HG03135 (cell line): Measurements from ENCODE around the gene STAT3.
"Not testable (repeated sequence)": the region's sequence is repeated elsewhere in the genome, so short reads cannot be mapped to it uniquely, and the experiment has no call there.

ENCODE experiments used
- ATAC-seq: cut with Tn5 transposase; IDR thresholded peaks from one replicate; pipeline ENCODE4 v1.9.1; 2021; ENCODE audit warnings: mild to moderate bottlenecking, moderate library complexity; ENCODE audit not compliant: unreplicated experiment

Gene STAT3

GRCh38 chr17:42409523-42410318, 21.5 kb upstream of the STAT3 start:
- no peak for ATAC-seq

- ATAC-seq: no peak
Observed at GRCh38 chr17:42408061-42408460, 19.8 kb upstream of the STAT3 start.

DNA sequence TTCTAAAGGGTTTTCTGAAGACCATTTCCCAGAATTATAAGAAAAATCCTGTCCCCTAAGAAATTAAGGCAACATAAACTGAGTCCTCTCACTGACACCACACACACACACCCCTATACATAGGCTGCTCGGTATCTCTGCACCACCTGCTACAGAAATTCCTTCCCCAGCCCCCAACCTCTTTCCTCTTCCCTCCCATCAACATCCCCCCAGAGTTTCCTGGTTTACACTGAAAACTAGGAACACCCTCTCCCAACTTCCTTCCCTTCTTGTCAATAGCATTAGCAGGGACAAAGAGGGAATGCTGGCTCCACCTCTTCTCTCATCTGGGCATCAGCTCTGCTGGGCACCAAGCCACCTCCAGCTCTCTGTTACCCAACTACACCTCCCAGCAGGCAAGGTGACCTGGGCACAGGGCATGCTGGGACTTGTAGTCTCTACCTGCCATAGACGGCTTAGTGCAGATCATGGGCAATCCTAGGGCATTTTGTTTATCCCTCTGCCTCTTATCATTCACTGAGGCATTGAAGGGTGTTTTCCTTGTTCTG, 19.1 kb upstream of the STAT3 start:
- no peak for ATAC-seq

- ATAC-seq: no peak
Observed at GRCh38 chr17:42406615-42407288, 18.5 kb upstream of the STAT3 start.

DNA sequence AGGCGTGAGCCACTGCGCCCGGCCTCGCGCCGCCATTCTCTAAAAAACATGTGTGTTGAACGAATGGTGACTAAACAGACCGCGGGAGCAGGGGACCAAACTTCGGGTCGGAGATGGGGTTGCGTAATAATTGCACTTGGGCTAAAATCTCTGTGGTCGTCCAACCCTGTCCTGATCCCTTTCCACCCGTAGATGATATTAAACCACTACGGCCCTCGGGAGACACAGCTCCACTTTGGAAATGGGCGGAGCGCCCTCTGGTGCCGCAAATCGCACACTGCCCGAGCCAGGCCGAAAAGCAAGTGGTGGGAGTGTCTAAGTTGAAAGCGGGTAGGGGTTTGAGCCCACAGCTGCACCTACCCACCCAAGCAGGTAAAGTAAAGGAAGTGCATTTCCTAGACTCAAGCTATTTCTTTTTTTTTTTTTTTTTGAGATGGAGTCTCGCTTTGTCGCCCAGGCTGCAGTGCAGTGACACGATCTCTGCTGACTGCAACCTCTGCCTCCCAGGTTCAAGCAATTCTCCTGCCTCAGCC, 17.8 kb upstream of the STAT3 start:
- ATAC-seq: no peak

- no peak for ATAC-seq
Observed at GRCh38 chr17:42405076-42405475, 16.8 kb upstream of the STAT3 start.

DNA sequence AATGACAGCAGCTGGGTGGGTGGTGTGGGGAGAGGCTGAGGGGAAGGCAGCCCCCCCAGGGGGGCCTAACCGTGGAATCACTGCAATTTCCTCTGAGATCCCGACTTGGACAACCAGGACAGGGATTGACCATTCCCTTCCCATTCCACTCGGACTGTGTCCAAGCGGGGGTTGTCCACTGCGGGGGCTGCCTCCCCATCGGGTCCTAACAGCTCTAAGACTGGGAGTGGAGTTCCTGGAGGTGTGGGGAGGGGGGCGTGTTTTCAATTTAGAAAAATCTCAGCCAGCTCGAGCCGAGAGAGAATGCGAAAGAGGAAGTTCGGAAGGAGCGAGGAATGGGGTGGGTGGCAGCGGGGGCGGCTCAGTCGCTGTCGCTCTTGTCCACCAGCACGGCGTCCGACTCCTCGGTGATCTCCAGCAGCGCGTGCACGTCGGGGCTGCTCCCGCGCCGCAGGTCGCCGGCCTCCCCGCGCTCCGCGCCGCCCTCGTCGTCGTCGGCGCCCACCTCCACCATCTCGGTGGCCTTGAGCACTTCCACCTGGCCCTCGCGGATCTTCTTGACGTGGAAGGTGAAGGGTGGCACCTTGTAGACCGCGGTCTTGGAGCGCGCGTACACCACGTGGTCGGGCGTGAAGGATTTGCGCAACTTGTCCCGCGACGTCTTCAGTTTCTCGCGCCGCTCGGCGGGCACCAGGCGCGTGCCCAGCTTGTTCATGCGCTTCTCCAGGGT, 16.2 kb upstream of the STAT3 start:
- ATAC-seq: no peak

GRCh38 chr17:42403150-42403549, 14.9 kb upstream of the STAT3 start:
- no peak for ATAC-seq

DNA sequence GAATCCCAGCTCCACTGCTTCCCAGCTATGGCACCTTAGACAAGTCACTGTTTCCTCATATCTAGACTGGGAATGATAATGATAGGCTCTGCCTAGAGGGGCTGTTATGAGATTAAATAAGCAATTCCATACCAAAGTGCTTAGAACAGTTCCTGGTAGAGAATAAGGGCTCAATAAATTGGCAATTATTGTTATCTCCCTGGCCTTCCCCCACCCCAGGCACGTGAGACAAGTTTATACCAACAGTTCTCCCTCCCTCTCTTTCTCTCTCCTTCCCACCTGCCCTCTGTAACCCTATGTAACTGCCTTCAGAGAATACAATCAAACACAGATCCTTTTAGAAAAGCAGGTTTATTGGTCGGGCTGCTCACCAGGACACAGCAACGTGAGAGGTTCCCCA, 13.9 kb upstream of the STAT3 start:
- ATAC-seq: no peak

DNA sequence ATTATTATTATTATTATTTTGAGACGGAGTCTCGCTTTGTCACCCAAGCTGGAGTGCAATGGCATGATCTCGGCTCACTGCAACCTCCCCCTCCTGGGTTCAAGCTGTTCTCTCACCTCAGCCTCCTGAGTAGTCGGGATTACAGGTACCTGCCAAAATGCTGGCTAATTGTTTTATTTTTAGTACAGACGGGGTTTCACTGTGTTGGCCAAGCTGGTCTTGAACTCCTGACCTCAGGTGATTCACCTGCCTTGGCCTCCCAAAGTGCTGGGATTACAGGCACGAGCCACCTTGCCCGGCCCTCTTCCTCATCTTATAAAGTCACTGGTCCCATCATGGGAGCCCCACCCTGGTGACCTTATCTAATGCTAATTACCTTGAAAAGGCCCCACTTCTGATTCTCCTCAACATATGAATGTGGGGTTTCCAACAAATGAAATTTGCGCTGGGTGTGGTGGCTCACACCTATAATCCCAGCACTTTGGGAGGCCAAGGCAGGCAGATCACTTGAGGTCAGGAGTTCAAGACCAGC, 12.7 kb upstream of the STAT3 start:
- ATAC-seq: not testable (repeated sequence)

GRCh38 chr17:42399948-42400843, 12.0 kb upstream of the STAT3 start:
- no peak for ATAC-seq

- no peak for ATAC-seq
Observed at GRCh38 chr17:42399121-42399520, 10.9 kb upstream of the STAT3 start.

DNA sequence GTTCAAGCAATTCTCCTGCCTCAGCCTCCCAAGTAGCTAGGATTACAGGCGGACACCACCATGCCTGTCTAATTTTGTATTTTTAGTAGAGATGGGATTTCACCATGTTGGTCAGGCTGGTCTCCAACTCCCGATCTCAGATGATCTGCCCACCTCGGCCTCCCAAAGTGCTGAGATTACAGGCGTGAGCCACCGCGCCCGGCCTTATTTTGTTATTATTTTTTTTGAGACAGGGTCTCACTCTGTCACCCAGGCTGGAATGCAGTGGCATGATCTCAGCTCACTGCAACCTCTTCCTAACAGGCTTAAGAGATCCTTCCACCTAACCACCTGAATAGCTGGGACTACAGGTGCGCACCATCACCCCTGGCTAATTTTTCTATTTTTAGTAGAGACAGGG, 7.4 kb upstream of the STAT3 start:
- not testable (repeated sequence) for ATAC-seq

GRCh38 chr17:42394838-42395237, 6.6 kb upstream of the STAT3 start:
- no peak for ATAC-seq

- ATAC-seq: no peak
Observed at GRCh38 chr17:42392692-42393415, 4.6 kb upstream of the STAT3 start.

- not testable (repeated sequence) for ATAC-seq
Observed at GRCh38 chr17:42391439-42391838, 3.2 kb upstream of the STAT3 start.

- no peak for ATAC-seq
Observed at GRCh38 chr17:42389899-42390298, 1.7 kb upstream of the STAT3 start.

DNA sequence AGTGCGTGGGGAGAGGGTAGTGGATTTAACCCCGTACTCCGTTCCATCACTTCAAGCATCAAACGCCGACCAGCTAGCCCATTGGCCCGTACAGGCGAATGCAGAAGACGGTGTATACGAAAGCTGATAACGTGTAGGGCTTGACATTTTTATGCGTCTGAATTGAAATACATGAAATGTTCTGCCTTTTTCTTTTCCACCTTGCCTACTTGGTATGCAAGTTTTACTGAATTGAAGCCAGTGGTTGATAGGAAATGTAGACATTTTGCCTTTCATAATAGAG, 834 bp upstream of the STAT3 start:
- ATAC-seq: no peak

DNA sequence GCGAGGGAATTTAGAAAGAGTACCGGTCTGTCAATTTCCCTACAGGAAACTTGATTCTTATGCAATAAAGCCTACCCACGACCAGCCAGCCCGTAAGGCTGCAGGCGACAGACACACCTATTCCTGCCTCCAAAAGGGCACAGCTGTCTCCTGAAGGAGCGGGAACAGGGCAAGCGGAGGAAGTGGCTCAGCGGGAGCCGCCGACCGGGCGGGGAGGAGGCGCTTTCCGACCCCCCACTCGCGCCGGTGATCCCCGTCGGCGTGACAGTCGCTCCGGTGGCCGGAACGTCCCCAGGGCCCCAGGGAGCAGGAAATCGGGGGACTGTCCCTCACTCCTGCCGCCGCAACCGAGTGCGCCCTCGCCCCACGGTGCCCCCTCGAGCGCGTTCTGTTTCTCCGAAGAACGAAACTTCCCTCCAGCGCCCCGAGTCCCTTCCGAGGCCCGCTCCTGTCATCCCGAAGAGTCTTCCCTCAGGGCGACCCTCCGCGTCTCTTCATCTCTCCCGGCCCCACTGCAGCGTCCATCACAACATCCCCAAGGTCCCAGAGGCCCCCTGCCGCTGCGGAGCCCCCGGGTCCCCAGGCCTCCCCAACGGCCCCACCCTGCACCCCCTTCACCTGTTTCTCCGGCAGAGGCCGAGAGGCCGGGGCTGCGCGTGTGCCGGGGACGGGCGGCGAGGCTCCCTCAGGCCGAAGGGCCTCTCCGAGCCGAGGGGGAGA, 421 bp downstream of the STAT3 start:
- peak; percentile 1 for ATAC-seq
